HAP-1 (cell line): Measurements from ENCODE around the gene ZNF292.
A peak's percentile ranks its signal among the peaks of the same experiment; 100 is the strongest.

Experiments
- DNase-seq, 2 experiments: peaks; one replicate each; pipeline ENCODE4 v3.0.0-alpha.2; 2016 to 2020; ENCODE audit warnings: low spot score in 2 of 2
- H3K27me3 ChIP-seq: fragments of 250-450 bp; sonication (Bioruptor Pico); 2 replicates; pipeline ENCODE4 v1.5.1; 2020; ENCODE audit warnings: low read depth, mild to moderate bottlenecking, moderate library complexity
- H3K36me3 ChIP-seq: fragments of 250-450 bp; sonication (Bioruptor Pico); replicated peaks from 2 replicates; pipeline ENCODE4 v1.5.1; 2020; ENCODE audit warnings: mild to moderate bottlenecking
- H3K4me1 ChIP-seq: fragments of 250-450 bp; sonication (Bioruptor Pico); 2 replicates; pipeline ENCODE4 v1.5.1; 2020; ENCODE audit warnings: mild to moderate bottlenecking
- H3K4me3 ChIP-seq: fragments of 250-450 bp; sonication (Bioruptor Pico); 2 replicates; pipeline ENCODE4 v1.5.1; 2020; ENCODE audit warnings: mild to moderate bottlenecking, moderate library complexity
- H3K9me3 ChIP-seq: fragments of 250-450 bp; sonication (Bioruptor Pico); 2 replicates; pipeline ENCODE4 v1.5.1; 2020; ENCODE audit warnings: mild to moderate bottlenecking, moderate library complexity
- in situ Hi-C: fragments of 300-500 bp; cut with MboI; formaldehyde crosslinking; loops from 3 replicates; pipeline ENCODE4 v1.14.3; 2020; ENCODE audit warnings: low sequenced_read_pairs, inconsistent platforms, mixed read lengths

ZNF292 gene

GRCh38 chr6:87243812-87244211, 88.4 kb downstream of the ZNF292 start:
- Histone ChIP-seq H3K36me3 (peaks cover 9% of the 10 kb centered on the region), H3K9me3 (no peaks in the 10 kb centered on the region), H3K27me3 (no peaks in the 10 kb centered on the region), H3K4me3 (no peak overlapping the region), H3K4me1 (no peaks in the 10 kb centered on the region)
- DNase-seq, result no peak
- in situ Hi-C loops, result no loop called here

- in situ Hi-C loops, result no loop called here
Observed at GRCh38 chr6:87244380-87244779, 89.0 kb downstream of the ZNF292 start.

GRCh38 chr6:87250019-87250418, 94.7 kb downstream of the ZNF292 start:
- no peaks in the 10 kb centered on the region for H3K4me1 ChIP-seq
- H3K9me3 ChIP-seq, result no peaks in the 10 kb centered on the region
- H3K4me3 ChIP-seq, result no peak overlapping the region
- H3K27me3 ChIP-seq, result no peaks in the 10 kb centered on the region
- in situ Hi-C loops, result no loop called here
- no peak for DNase-seq
- peaks cover 21% of the 10 kb centered on the region for H3K36me3 ChIP-seq

More at GRCh38 chr6:87244380-87244779, 89.0 kb downstream of the ZNF292 start:
- peaks cover 9% of the 10 kb centered on the region for H3K36me3 ChIP-seq
- H3K9me3 ChIP-seq, result no peaks in the 10 kb centered on the region
- H3K4me1 ChIP-seq, result no peaks in the 10 kb centered on the region
- no peaks in the 10 kb centered on the region for H3K27me3 ChIP-seq
- DNase-seq, result no peak
- no peak overlapping the region for H3K4me3 ChIP-seq

DNA sequence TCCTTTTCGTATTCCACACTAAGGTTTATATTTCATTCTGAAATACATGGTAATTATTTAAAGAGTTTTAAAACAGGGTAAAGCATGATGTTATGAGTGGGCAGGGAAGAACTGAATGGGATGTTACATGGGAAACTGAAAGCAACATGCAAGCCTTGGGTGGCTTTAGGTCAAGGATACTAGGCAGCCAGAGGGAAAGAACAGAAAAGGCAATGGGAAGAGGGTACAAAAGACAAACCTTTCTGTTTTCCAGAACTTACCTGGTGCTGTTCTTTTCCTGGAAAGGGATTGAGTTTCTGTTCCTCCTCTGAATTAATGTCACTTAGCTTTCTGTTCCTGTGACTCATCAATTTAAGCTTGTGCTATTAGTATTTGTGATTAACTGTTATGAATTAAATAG, 95.9 kb downstream of the ZNF292 start:
- no peaks in the 10 kb centered on the region for H3K27me3 ChIP-seq
- H3K4me1 ChIP-seq, result no peaks in the 10 kb centered on the region
- no peaks in the 10 kb centered on the region for H3K9me3 ChIP-seq
- no peak for DNase-seq
- no peak overlapping the region for H3K4me3 ChIP-seq
- in situ Hi-C loops, result no loop called here
- peaks cover 31% of the 10 kb centered on the region for H3K36me3 ChIP-seq

DNA sequence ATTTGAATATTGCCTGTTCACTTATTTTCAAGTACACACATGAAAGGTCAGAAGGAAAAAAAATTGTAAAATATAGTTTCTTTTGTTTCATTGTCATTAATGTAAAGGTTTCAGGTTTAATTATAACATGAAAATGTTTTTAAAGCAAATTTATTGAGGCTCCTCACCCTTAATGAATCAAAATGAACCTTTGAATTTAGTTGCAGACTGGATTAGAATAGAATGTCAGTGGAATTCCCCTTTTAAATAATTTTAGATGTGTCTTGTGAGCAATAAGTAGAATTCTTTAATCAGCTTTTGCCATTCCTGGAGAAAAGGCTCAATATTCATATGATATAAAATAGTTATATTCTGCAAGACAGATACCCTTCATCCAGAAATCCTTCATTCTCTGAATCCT, 96.4 kb downstream of the ZNF292 start:
- in situ Hi-C loops, result no loop called here
- H3K4me1 ChIP-seq, result no peaks in the 10 kb centered on the region
- peaks cover 31% of the 10 kb centered on the region for H3K36me3 ChIP-seq
- no peak overlapping the region for H3K4me3 ChIP-seq
- H3K27me3 ChIP-seq, result no peaks in the 10 kb centered on the region
- no peak for DNase-seq
- H3K9me3 ChIP-seq, result no peaks in the 10 kb centered on the region

DNA sequence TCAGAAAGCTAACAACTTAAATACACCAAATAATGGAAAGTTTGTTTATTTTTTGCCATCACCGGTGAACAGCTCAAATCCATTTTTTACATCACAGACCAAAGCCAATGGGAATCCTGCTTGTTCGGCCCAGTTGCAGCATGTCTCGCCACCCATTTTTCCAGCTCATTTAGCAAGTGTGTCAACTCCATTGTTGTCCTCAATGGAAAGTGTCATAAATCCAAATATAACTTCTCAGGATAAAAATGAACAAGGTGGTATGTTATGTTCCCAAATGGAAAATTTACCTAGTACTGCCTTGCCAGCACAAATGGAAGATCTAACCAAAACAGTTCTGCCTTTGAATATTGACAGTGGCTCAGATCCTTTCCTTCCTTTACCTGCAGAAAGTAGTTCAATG, 101.7 kb downstream of the ZNF292 start:
- Histone ChIP-seq H3K4me1 (no peaks in the 10 kb centered on the region), H3K4me3 (no peak overlapping the region), H3K36me3 (peaks cover 48% of the 10 kb centered on the region), H3K27me3 (no peaks in the 10 kb centered on the region), H3K9me3 (no peaks in the 10 kb centered on the region)
- in situ Hi-C loops, result no loop called here
- DNase-seq, result no peak

DNA sequence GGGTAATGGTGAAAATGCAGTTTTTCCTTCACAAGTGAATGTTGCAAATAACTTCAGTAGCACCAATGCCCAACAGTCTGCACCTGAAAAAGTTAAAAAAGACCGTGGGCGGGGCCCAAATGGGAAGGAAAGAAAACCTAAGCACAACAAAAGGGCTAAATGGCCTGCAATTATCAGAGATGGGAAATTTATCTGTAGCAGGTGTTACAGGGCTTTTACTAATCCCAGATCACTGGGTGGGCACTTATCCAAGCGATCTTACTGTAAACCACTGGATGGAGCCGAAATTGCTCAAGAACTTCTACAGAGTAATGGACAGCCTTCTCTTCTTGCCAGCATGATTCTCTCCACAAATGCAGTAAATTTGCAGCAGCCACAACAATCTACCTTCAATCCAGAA, 102.2 kb downstream of the ZNF292 start:
- Histone ChIP-seq H3K27me3 (no peaks in the 10 kb centered on the region), H3K36me3 (peaks cover 48% of the 10 kb centered on the region), H3K4me1 (no peaks in the 10 kb centered on the region), H3K4me3 (no peak overlapping the region), H3K9me3 (no peaks in the 10 kb centered on the region)
- in situ Hi-C loops, result no loop called here
- DNase-seq, result no peak

- no peak for DNase-seq
- in situ Hi-C loops, result no loop called here
- Histone ChIP-seq H3K4me3 (no peak overlapping the region), H3K27me3 (no peaks in the 10 kb centered on the region), H3K9me3 (no peaks in the 10 kb centered on the region), H3K4me1 (no peaks in the 10 kb centered on the region), H3K36me3 (peaks cover 48% of the 10 kb centered on the region)
Observed at GRCh38 chr6:87257975-87258374, 102.6 kb downstream of the ZNF292 start.

- Histone ChIP-seq H3K9me3 (no peaks in the 10 kb centered on the region), H3K4me3 (no peak overlapping the region), H3K4me1 (no peaks in the 10 kb centered on the region), H3K36me3 (peaks cover 38% of the 10 kb centered on the region), H3K27me3 (no peaks in the 10 kb centered on the region)
- in situ Hi-C loops, result no loop called here
- DNase-seq, result no peak
Observed at GRCh38 chr6:87259791-87260190, 104.4 kb downstream of the ZNF292 start.

DNA sequence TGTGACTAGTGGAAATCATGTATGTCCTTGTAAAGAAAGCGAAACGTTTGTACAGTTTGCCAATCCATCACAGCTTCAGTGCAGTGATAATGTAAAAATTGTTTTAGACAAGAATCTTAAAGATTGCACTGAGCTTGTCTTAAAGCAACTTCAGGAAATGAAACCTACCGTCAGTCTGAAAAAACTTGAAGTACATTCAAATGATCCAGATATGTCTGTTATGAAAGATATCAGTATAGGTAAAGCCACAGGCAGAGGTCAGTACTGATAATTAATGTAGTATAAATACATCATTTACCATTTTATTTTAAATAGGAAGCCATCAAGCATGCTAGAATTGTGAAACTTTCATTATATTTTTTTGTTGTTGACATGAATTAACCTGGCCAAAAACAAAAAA, 106.2 kb downstream of the ZNF292 start:
- H3K27me3 ChIP-seq, result no peaks in the 10 kb centered on the region

DNA sequence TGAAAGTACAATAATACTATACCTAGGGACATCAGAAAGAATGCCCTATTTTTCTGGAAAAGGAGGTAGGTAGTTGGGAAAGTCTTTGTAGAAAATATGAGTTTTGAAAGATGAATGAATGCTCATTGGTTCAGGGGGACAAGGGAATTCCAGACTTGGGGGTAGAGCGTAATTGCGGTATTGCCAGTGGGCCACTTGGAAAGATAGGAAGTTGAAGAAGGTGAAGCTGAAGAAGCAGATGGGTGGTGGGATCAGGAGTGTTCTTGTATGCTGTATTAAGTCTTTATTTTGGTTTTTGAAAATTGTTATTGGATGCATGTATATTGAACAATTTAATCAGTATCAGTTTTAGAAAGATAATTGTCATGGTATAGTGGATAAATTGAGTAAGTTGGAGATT, 109.1 kb downstream of the ZNF292 start:
- Histone ChIP-seq H3K36me3 (no peaks in the 10 kb centered on the region), H3K9me3 (no peaks in the 10 kb centered on the region), H3K4me3 (no peak overlapping the region), H3K4me1 (no peaks in the 10 kb centered on the region), H3K27me3 (no peaks in the 10 kb centered on the region)
- in situ Hi-C loops, result no loop called here
- no peak for DNase-seq

More for the DNA sequence above, 106.2 kb downstream of the ZNF292 start:
- no peak for DNase-seq
- Histone ChIP-seq H3K9me3 (no peaks in the 10 kb centered on the region), H3K4me1 (no peaks in the 10 kb centered on the region), H3K36me3 (peaks cover 21% of the 10 kb centered on the region), H3K4me3 (no peak overlapping the region)
- in situ Hi-C loops, result no loop called here

GRCh38 chr6:87274660-87275274, 119.4 kb downstream of the ZNF292 start:
- no peak overlapping the region for H3K4me3 ChIP-seq
- no peaks in the 10 kb centered on the region for H3K4me1 ChIP-seq
- DNase-seq, result no peak
- in situ Hi-C loops, result no loop called here
- H3K9me3 ChIP-seq, result no peaks in the 10 kb centered on the region
- H3K27me3 ChIP-seq, result no peaks in the 10 kb centered on the region; the same call in 1 of the 2 replicates
- no peaks in the 10 kb centered on the region for H3K36me3 ChIP-seq

DNA sequence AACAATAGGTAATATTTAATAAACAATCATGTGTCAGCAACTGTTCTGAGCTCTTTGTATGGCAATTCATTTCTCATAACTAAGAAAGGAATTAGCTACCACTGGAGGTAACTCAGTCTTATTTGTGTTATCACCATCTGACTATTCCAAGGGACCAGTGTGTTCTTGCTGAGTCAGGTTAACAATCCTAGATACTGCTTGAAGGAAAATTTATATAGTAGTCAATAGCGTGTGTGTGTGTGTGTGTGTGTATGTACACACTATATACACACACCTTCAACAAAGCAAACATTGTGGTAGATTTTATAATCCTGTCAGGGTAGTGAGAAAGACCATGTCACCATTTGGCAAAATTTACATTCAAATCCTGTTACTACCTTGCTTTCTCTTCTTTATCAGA, 121.3 kb downstream of the ZNF292 start:
- Histone ChIP-seq H3K4me3 (no peak overlapping the region), H3K4me1 (no peaks in the 10 kb centered on the region)
- in situ Hi-C loops, result no loop called here

GRCh38 chr6:87277123-87277522, 121.8 kb downstream of the ZNF292 start:
- DNase-seq, result peak in 1 of 2 experiments; percentile 16
- no peaks in the 10 kb centered on the region for H3K4me1 ChIP-seq
- no peaks in the 10 kb centered on the region; the same call in 1 of the 2 replicates for H3K27me3 ChIP-seq
- H3K36me3 ChIP-seq, result no peaks in the 10 kb centered on the region
- H3K4me3 ChIP-seq, result no peak overlapping the region
- in situ Hi-C loops, result no loop called here
- H3K9me3 ChIP-seq, result no peaks in the 10 kb centered on the region

More for the DNA sequence above, 121.3 kb downstream of the ZNF292 start:
- Histone ChIP-seq H3K27me3 (no peaks in the 10 kb centered on the region; the same call in 1 of the 2 replicates), H3K9me3 (no peaks in the 10 kb centered on the region), H3K36me3 (no peaks in the 10 kb centered on the region)
- DNase-seq, result no peak

DNA sequence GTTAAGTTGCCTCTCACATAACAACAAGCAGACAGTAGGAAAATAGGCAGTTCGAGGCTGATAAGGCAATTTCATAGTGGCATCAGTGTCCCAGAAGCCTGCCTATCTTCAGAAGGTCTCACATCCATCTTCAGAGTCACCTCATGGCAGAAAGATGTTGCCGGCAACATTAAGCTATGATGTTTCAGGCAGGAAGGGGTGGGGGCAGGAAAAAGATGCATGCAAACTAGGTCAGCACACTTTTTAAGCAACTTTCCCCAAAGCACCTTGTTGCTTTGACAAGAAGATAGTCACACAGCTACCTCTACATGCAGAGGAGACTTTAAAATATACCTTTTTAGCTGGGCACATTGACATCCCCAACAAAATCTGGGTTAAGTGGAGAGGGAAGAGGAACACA, 123.8 kb downstream of the ZNF292 start:
- H3K4me3 ChIP-seq, result no peak overlapping the region
- H3K36me3 ChIP-seq, result no peaks in the 10 kb centered on the region
- in situ Hi-C loops, result no loop called here
- no peaks in the 10 kb centered on the region; the same call in 1 of the 2 replicates for H3K27me3 ChIP-seq
- no peak for DNase-seq
- no peaks in the 10 kb centered on the region for H3K9me3 ChIP-seq
- H3K4me1 ChIP-seq, result no peaks in the 10 kb centered on the region
